PC-9 (cell line): ENCODE data around the gene HTR3D.

Experiments
- CTCF ChIP-seq: fragments of 200-600 bp; sonication (generic); conservative IDR thresholded peaks from 2 replicates; pipeline ENCODE4 v1.6.1; 2017; ENCODE audit warnings: mixed run types, antibody characterized with exemption, mild to moderate bottlenecking, moderate library complexity
- EZH2 ChIP-seq: fragments of 200-600 bp; sonication (generic); IDR thresholded peaks from 2 replicates; pipeline ENCODE4 v1.8.0; 2017; ENCODE audit warnings: antibody characterized with exemption, low read depth

GRCh38 chr3:184018424-184018973 is 13.0 kb upstream of the HTR3D start:
- TF ChIP-seq CTCF, result no peak
- no peak for TF ChIP-seq EZH2
